GM19238 (cell line): ENCODE measurements around the gene UGT2B7.

Experiments used
- DNase-seq: peaks from one replicate; pipeline ENCODE4 v3.0.0; 2011; ENCODE audit warnings: low spot score; ENCODE audit not compliant: insufficient read length

UGT2B7 gene

DNA sequence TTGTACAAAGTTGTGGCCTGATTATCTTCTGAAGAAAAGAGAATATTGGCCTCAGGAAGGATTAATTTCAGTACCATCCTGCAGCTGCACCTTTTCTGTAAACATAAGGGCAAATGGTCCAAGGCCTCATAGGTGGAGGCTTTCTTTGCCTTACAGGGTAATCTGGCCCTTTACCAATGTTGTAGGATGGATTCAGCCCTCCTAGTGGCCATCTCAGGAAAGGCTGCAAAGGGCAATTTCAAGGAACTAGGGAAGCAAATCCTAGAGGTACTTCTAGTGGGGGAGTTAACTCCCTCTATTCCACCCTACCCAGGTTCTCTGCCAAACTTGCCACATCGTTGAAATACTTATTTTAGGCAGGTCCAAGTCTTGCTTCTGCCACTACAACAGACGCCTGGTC lies 60.6 kb downstream of the UGT2B7 start:
- DNase-seq, result no peak
